Suprapubic skin (tissue), 4 donors: ENCODE data around the gene COPS7B. TPM values are rescaled to one million over a fixed set of nuclear protein-coding genes. Genes with fewer than 3 reads are reported as not detected.

Experiments
- DNase-seq, 2 donors: peaks; one replicate each; pipeline ENCODE4 v3.0.0-alpha.2; 2019; ENCODE audit warnings: low spot score in 2 of 2
- H3K27ac ChIP-seq: fragments of 200-600 bp; sonication (generic); one replicate; pipeline ENCODE4 v1.5.1; 2019
- H3K27me3 ChIP-seq: fragments of 200-600 bp; sonication (generic); one replicate; pipeline ENCODE4 v1.5.1; 2019
- H3K36me3 ChIP-seq: fragments of 200-600 bp; sonication (generic); one replicate; pipeline ENCODE4 v1.5.1; 2019
- H3K4me1 ChIP-seq: fragments of 200-600 bp; sonication (generic); one replicate; pipeline ENCODE4 v1.5.1; 2019
- H3K4me3 ChIP-seq: fragments of 200-600 bp; sonication (generic); one replicate; pipeline ENCODE4 v1.5.1; 2019; ENCODE audit warnings: mild to moderate bottlenecking
- H3K9me3 ChIP-seq: fragments of 200-600 bp; sonication (generic); one replicate; pipeline ENCODE4 v1.5.1; 2019
- EP300 ChIP-seq: sonication (generic); formaldehyde crosslinking; IDR thresholded peaks from one replicate; pipeline ENCODE4 v1.6.1; 2017; ENCODE audit warnings: antibody characterized with exemption
- POLR2A ChIP-seq, 2 donors: fragments of 450-650 bp; IDR thresholded peaks; one replicate each; pipeline ENCODE4 v1.6.1; 2017; ENCODE audit warnings: antibody characterized with exemption in 2 of 2, mild to moderate bottlenecking in 2 of 2, moderate library complexity in 2 of 2
- POLR2AphosphoS5 ChIP-seq, 3 donors: sonication (generic); formaldehyde crosslinking; IDR thresholded peaks; one replicate each; pipeline ENCODE4 v1.6.1; 2017; ENCODE audit warnings: antibody characterized with exemption in 3 of 3
- WGBS: methylation state at CpG from one replicate; pipeline ENCODE4 v1.1.5; 2018; 5-methylcytosine and 5-hydroxymethylcytosine counted together
- total RNA-seq, 4 donors: library from RNA; depleted of rRNA; stranded (reverse); fragments of >200 nt; gene quantifications; one replicate each; pipeline ENCODE4 v1.1.0, GENCODE V29; 2016
- TF ChIP-seq, protein P1 (sequence below), 2 donors: fragments of 200-600 bp in 1 of 2; fragments of 450-650 bp in 1 of 2; sonication (generic) in 1 of 2; IDR thresholded peaks; one replicate each; pipeline ENCODE4 v1.5.1; 2016 to 2019; ENCODE audit warnings: antibody characterized with exemption in 2 of 2, mild to moderate bottlenecking in 1 of 2, moderate library complexity in 1 of 2

Gene COPS7B
- total RNA-seq, 4 donors from 2014 or later = 15.4 to 79.9 (median 33.6) TPM

DNA sequence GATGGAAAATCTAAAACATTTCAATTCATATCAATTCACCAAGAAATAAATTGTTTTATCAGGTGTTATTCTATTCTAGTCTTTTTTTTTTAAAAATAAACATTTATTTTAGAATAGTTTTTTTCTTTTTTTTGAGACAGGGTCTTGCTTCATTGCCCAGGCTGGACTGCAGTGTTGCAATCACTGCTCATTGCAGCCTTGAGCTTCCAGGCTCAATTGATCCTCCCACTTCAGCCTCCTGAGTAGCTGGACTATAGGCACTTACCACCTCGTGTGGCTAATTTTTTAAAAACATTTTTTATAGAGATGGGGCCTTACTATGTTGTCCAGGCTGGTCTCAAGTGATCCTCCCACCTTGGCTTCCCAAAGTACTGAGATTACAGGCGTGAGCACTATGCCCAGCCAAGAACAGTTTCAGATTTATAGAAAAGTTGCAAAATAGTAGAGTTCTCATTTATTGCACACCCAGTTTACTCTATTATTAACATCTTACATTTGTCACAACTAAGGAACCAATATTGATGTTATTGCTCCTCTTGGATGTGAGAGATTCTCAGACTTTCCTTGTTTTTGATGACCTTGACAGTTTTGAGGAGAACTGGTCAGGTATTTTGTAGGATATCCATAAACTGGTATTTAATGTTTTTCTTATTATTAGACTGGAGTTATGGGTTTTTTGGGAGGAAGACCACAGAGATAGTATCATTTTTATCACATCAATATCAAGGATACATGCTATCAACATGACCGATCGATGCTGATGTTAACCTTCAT lies 35.0 kb upstream of the COPS7B start:
- H3K27ac ChIP-seq = no peak overlapping the region
- H3K4me1 ChIP-seq = no peaks in the 10 kb centered on the region
- WGBS = 89% methylated on average over 4 of the region's 4 CpGs
- no peaks in the 10 kb centered on the region for H3K27me3 ChIP-seq
- H3K4me3 ChIP-seq = no peak overlapping the region
- no peaks in the 10 kb centered on the region for H3K36me3 ChIP-seq
- TF ChIP-seq POLR2AphosphoS5 (IDR thresholded peaks at IDR 0.05) (no peak), EP300 (no peak), POLR2A (IDR thresholded peaks at IDR 0.05) (no peak)
- TF ChIP-seq, protein P1, sequence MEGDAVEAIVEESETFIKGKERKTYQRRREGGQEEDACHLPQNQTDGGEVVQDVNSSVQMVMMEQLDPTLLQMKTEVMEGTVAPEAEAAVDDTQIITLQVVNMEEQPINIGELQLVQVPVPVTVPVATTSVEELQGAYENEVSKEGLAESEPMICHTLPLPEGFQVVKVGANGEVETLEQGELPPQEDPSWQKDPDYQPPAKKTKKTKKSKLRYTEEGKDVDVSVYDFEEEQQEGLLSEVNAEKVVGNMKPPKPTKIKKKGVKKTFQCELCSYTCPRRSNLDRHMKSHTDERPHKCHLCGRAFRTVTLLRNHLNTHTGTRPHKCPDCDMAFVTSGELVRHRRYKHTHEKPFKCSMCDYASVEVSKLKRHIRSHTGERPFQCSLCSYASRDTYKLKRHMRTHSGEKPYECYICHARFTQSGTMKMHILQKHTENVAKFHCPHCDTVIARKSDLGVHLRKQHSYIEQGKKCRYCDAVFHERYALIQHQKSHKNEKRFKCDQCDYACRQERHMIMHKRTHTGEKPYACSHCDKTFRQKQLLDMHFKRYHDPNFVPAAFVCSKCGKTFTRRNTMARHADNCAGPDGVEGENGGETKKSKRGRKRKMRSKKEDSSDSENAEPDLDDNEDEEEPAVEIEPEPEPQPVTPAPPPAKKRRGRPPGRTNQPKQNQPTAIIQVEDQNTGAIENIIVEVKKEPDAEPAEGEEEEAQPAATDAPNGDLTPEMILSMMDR (IDR thresholded peaks at IDR 0.05) = no peak
- no peak for DNase-seq
- H3K9me3 ChIP-seq = no peaks in the 10 kb centered on the region

DNA sequence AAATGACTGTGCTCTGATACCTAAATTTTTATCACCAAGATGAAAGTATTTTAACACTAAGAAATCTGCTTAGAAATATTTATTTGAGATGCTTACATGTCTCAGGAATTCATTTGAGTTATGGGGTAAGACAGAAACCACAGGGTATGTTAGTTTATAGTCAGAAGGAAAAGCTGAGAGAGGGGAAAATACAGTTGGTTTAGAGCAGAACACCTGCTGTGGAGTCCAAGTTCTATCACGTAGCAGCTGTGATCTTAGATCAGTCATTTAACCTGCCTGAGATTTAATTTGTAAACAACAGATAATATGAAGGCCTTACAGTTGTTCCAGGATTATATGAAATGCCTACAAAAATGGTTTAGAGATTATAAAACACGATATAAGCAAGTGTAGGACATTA lies 34.2 kb upstream of the COPS7B start:
- WGBS = 84% methylated on average over 2 of the region's 2 CpGs
- no peaks in the 10 kb centered on the region for H3K36me3 ChIP-seq
- no peaks in the 10 kb centered on the region for H3K4me1 ChIP-seq
- H3K27me3 ChIP-seq = no peaks in the 10 kb centered on the region
- TF ChIP-seq POLR2AphosphoS5 (IDR thresholded peaks at IDR 0.05) = no peak
- TF ChIP-seq POLR2A (IDR thresholded peaks at IDR 0.05) = no peak
- no peak for TF ChIP-seq EP300
- TF ChIP-seq, protein P1 (IDR thresholded peaks at IDR 0.05) = no peak
- no peak overlapping the region for H3K4me3 ChIP-seq
- H3K27ac ChIP-seq = no peak overlapping the region
- H3K9me3 ChIP-seq = no peaks in the 10 kb centered on the region
- no peak for DNase-seq

DNA sequence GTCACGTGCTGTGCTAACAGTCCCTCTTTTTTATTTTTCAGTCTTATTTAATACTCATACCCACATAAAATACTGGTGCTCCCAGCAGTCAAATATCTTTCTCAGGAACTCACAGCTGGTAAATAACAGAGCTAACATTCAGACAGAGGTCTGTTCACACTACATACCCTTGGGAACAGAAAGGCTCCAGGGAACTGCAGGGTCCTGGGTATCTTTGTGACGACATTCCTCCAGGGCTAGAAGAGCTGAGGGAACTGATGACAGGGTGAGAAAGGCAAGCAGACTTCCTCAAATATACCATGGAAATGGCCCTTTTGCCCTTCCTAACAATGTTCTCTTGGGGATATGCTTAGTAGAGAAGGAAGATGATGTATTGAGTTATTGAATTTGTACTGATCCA lies 24.5 kb upstream of the COPS7B start:
- no peak for TF ChIP-seq EP300
- TF ChIP-seq, protein P1 (IDR thresholded peaks at IDR 0.05) = no peak
- no peak for TF ChIP-seq POLR2A (IDR thresholded peaks at IDR 0.05)
- TF ChIP-seq POLR2AphosphoS5 (IDR thresholded peaks at IDR 0.05) = no peak
- Histone ChIP-seq H3K27ac (no peak overlapping the region), H3K9me3 (no peaks in the 10 kb centered on the region), H3K36me3 (no peaks in the 10 kb centered on the region), H3K4me1 (no peaks in the 10 kb centered on the region), H3K27me3 (no peaks in the 10 kb centered on the region), H3K4me3 (no peak overlapping the region)
- no peak for DNase-seq
- 90% methylated on average over 2 of the region's 2 CpGs for WGBS

DNA sequence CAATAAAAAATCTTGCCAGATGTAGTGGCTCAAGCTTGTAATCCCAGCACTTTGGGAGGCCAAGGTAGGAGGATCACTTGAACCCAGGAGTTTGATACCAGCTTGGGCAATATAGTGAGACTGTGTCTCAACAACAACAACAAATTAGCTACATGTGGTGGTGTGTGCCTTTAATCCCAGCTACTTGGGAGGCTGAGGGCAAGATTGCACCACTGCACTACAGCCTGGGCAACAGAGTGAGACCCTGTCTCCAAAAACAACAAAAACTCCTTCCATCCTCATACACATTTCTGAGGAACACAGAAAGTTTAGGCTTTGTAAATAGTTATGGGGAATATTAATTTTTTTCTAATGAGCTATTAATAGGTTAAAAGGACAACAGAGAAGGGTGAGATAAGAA lies 22.1 kb upstream of the COPS7B start:
- no peaks in the 10 kb centered on the region for H3K27me3 ChIP-seq
- no peaks in the 10 kb centered on the region for H3K9me3 ChIP-seq
- H3K36me3 ChIP-seq = no peaks in the 10 kb centered on the region
- no peak overlapping the region for H3K4me3 ChIP-seq
- no peak overlapping the region for H3K27ac ChIP-seq
- H3K4me1 ChIP-seq = no peaks in the 10 kb centered on the region
- no peak for TF ChIP-seq POLR2AphosphoS5 (IDR thresholded peaks at IDR 0.05)
- no peak for TF ChIP-seq POLR2A (IDR thresholded peaks at IDR 0.05)
- TF ChIP-seq, protein P1 (IDR thresholded peaks at IDR 0.05) = no peak
- no peak for TF ChIP-seq EP300
- no peak for DNase-seq

DNA sequence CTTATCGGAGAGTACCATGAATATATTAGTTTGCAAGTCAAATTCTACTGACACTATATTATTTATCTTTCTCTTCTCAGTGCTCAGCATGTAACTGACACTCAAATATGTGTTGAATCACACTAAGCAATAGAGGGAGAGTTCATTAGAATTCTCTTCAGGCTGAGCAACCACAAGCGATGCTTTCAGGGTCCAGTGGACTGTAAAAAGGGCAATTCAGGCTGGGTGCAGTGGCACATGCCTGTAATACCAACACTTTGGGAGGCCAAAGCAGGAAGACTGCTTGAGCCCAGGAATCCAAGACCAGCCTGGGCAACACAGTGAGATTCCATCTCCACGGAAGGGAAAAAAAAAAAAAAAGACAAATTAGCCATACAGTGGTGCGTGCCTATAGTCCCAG lies 21.5 kb upstream of the COPS7B start:
- Histone ChIP-seq H3K27ac (no peak overlapping the region), H3K4me3 (no peak overlapping the region), H3K27me3 (no peaks in the 10 kb centered on the region), H3K4me1 (no peaks in the 10 kb centered on the region), H3K9me3 (no peaks in the 10 kb centered on the region), H3K36me3 (no peaks in the 10 kb centered on the region)
- WGBS = 90% methylated on average over 4 of the region's 4 CpGs
- TF ChIP-seq POLR2A (IDR thresholded peaks at IDR 0.05) (no peak), POLR2AphosphoS5 (IDR thresholded peaks at IDR 0.05) (no peak), EP300 (no peak)
- TF ChIP-seq, protein P1 (IDR thresholded peaks at IDR 0.05) = no peak
- DNase-seq = no peak
